ENCODE measurements around the gene TEX261.
A peak's percentile ranks its signal among the peaks of the same experiment; 100 is the strongest.

TEX261 gene

DNA sequence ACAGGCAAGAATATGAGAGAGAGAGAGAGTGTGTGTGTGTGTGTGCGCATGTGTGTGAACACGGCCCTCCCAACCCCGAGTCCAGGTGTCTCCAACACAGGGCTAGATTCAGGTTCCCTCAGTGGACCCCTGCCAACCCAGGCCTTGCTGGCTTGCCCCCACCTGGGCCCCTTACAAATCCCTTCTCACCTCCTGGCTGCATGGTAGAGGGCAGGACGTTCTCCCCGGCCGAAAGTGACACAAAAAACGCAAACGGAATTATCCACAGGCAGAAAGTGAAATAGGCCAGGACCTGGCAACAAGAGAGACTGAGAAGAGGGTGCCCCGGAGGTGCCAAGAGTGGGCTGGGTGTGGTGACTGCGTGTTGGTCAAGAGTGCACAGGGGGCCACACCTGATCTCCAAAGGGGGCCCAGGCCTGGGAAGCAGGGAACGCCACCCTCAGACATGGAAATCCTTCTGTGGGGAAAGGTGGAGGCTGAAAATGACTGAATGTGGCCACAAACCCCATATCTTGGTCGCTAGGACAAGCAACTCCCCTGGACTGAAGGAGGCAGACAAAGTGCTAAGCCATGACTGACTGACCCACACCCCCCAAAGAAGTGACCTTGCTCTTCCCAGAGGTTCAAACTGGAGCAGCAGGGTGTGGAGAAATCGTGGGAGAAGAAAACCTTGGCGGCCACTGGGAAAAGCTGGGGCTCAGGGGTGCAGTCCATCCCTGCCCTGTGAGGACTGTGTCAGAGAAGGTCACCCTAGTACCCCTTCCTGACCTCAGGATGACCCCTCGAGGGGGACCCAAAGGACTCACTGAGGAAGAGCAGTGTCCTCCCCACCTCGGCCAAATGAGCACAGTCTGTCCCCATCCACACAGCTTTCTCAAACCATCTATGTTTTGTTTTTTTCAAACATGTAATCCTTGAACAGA lies 5.7 kb downstream of the TEX261 start:
- no peak for ATAC-seq
- Mint-ChIP-seq H3K27ac (no peak overlapping the region), H3K4me3 (no peak overlapping the region), H3K4me1 (peaks cover 44% of the 10 kb centered on the region), H3K27me3 (no peaks in the 10 kb centered on the region), H3K36me3 (peaks cover 43% of the 10 kb centered on the region), H3K9me3 (no peaks in the 10 kb centered on the region)

DNA sequence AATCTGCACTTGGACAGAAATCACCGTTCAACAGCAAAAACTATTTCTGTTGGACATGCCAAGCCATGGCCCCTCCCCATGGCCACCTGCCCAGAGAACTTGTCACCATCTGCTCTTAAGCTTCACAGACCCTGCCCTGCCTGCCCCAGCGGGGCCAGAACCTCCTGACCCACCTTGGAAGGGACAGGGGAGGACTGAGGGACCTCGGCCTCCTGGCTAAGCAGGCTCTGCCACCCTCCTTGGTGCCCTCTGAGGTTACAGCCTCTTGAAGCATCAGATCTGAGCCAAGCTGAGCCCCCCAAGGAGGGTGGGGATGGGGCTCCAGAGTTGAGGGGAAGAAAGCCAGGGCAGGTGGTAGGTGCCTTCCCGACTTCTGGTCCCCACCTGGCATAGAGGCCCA lies 6.5 kb downstream of the TEX261 start:
- Mint-ChIP-seq H3K27me3 (no peaks in the 10 kb centered on the region), H3K4me1 (peaks cover 36% of the 10 kb centered on the region), H3K27ac (no peak overlapping the region), H3K36me3 (peaks cover 44% of the 10 kb centered on the region), H3K9me3 (no peaks in the 10 kb centered on the region), H3K4me3 (no peak overlapping the region)
- ATAC-seq = no peak

DNA sequence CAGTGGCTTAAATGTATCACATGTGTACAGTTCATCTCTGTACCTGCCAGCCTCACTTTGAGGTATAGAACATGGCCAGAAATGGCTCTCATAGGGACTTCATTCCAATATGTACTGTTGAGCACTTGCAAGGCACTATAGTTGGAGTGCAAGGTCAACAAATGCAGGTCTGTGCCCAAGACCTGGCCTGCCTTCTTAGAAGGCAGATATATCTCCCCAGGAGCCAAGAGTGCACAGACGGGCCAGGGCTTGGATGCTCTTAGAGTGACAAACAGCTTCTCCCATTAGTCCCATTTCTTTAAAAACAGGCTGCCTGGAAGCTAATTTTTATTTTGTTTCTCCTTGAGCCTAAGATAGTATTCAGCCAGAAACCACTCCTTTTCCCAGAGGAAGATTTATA lies 7.3 kb downstream of the TEX261 start:
- Mint-ChIP-seq H3K4me3 (no peak overlapping the region), H3K36me3 (peaks cover 48% of the 10 kb centered on the region), H3K4me1 (peaks cover 31% of the 10 kb centered on the region), H3K27ac (no peak overlapping the region), H3K9me3 (no peaks in the 10 kb centered on the region), H3K27me3 (no peaks in the 10 kb centered on the region)
- ATAC-seq = no peak

DNA sequence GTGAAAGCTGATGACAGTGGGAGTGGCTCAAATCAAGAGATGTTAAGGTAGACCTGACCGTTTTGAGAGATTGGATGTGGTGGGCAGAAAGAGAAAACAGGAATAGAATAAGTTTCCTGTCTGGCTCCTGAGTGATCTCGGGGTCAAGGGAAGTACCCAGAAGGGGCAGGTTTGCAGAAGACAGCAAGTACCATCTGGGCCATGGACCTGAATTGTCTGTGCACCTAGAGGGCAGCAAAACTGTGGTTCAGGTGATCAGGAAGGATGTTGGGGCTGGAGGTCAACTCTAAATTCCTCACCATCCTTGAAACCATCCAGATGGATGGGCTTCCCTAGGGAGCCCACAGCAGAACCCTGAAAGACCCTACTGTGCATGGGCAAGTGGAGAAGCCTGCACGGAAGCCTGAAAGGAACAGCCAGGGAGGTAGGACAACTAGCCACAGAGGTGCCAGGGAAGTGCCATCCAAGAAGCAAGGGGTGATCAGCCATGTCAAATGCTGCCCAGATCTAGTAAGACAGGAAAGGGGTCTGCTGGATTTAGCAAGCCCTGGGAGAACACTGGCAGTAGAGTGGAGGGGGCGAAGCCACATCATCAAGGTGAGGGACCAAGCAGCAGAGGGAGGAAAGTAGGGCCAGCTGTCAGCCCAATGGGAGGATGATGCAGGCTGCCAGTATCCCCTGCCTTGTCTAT lies 8.0 kb downstream of the TEX261 start:
- Mint-ChIP-seq H3K4me1 (peaks cover 28% of the 10 kb centered on the region), H3K27ac (peak overlapping the region; percentile 30), H3K9me3 (no peaks in the 10 kb centered on the region), H3K36me3 (peaks cover 46% of the 10 kb centered on the region), H3K4me3 (no peak overlapping the region), H3K27me3 (no peaks in the 10 kb centered on the region)
- no peak for ATAC-seq

GRCh38 chr2:70985956-70986355 lies 8.7 kb downstream of the TEX261 start:
- no peak overlapping the region for H3K4me3 Mint-ChIP-seq
- H3K27ac Mint-ChIP-seq = peak overlapping the region; percentile 30
- no peaks in the 10 kb centered on the region for H3K27me3 Mint-ChIP-seq
- no peaks in the 10 kb centered on the region for H3K9me3 Mint-ChIP-seq
- H3K4me1 Mint-ChIP-seq = peaks cover 21% of the 10 kb centered on the region
- H3K36me3 Mint-ChIP-seq = peaks cover 40% of the 10 kb centered on the region
- no peak for ATAC-seq

DNA sequence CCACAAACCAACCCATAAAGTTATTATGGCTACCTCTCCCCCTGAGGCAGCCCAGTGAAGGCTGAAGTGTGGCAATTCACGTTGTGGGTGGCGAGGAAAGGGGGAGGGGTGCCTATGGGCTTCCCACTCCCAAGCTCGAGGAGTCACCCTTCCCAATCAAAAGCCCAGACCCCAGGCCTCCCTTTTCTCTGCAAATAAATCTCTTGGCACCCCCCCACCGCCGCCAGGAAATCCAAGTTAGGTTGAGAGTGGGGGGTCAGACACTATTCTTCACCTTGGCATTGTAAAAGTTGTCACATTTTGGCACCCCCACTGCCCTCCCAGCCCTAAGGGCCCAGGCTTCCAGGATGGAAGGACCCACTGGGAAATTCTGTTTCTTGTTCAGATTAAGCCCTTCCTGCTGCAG lies 9.4 kb downstream of the TEX261 start:
- Mint-ChIP-seq H3K27me3 (no peaks in the 10 kb centered on the region), H3K9me3 (no peaks in the 10 kb centered on the region), H3K4me1 (peaks cover 21% of the 10 kb centered on the region), H3K4me3 (no peak overlapping the region), H3K36me3 (peaks cover 35% of the 10 kb centered on the region), H3K27ac (no peak overlapping the region)
- ATAC-seq = no peak

GRCh38 chr2:70984576-70985282 lies 9.9 kb downstream of the TEX261 start:
- Mint-ChIP-seq H3K27me3 (no peaks in the 10 kb centered on the region), H3K4me1 (peaks cover 21% of the 10 kb centered on the region), H3K4me3 (no peak overlapping the region), H3K36me3 (peaks cover 34% of the 10 kb centered on the region), H3K27ac (peak overlapping the region; percentile 43), H3K9me3 (no peaks in the 10 kb centered on the region)
- ATAC-seq = peak; percentile 91

DNA sequence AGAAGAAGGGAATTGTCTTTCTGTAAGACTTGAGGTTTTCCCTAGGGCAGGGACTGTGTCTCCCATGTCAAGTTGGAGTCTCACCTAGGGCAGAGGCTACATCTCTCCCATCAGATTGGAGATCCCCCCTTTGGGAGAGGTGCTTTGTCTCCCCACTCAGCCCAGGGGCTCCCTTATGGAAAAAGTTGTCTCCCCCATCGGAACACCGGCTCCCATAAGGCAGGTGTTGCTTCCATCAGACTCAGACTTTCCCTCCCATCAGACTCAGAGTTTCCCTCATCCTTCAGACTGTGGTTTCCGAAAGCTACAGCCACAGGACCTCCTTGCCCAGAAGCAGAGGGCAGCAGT lies 10.5 kb downstream of the TEX261 start:
- Mint-ChIP-seq H3K4me1 (peaks cover 21% of the 10 kb centered on the region), H3K9me3 (no peaks in the 10 kb centered on the region), H3K27ac (peak overlapping the region; percentile 43), H3K4me3 (no peak overlapping the region), H3K27me3 (no peaks in the 10 kb centered on the region), H3K36me3 (peaks cover 34% of the 10 kb centered on the region)
- ATAC-seq = no peak

- Mint-ChIP-seq H3K36me3 (peaks cover 30% of the 10 kb centered on the region), H3K27me3 (no peaks in the 10 kb centered on the region), H3K4me1 (peaks cover 21% of the 10 kb centered on the region)
These were observed 11.0 kb downstream of the TEX261 start for GRCh38 chr2:70983506-70984227.

GRCh38 chr2:70982971-70983370 lies 11.7 kb downstream of the TEX261 start:
- H3K36me3 Mint-ChIP-seq = peaks cover 25% of the 10 kb centered on the region
- no peaks in the 10 kb centered on the region for H3K9me3 Mint-ChIP-seq
- H3K4me1 Mint-ChIP-seq = peaks cover 26% of the 10 kb centered on the region
- H3K4me3 Mint-ChIP-seq = no peak overlapping the region
- no peaks in the 10 kb centered on the region for H3K27me3 Mint-ChIP-seq
- no peak overlapping the region for H3K27ac Mint-ChIP-seq
- no peak for ATAC-seq

More at GRCh38 chr2:70983506-70984227, 11.0 kb downstream of the TEX261 start:
- no peak overlapping the region for H3K4me3 Mint-ChIP-seq
- ATAC-seq = no peak
- no peak overlapping the region for H3K27ac Mint-ChIP-seq
- no peaks in the 10 kb centered on the region for H3K9me3 Mint-ChIP-seq

- no peak for ATAC-seq
- Mint-ChIP-seq H3K4me1 (peaks cover 34% of the 10 kb centered on the region), H3K36me3 (peaks cover 20% of the 10 kb centered on the region), H3K4me3 (no peak overlapping the region), H3K27me3 (no peaks in the 10 kb centered on the region), H3K9me3 (no peaks in the 10 kb centered on the region), H3K27ac (no peak overlapping the region)
These were observed 12.5 kb downstream of the TEX261 start for GRCh38 chr2:70981866-70982810.

DNA sequence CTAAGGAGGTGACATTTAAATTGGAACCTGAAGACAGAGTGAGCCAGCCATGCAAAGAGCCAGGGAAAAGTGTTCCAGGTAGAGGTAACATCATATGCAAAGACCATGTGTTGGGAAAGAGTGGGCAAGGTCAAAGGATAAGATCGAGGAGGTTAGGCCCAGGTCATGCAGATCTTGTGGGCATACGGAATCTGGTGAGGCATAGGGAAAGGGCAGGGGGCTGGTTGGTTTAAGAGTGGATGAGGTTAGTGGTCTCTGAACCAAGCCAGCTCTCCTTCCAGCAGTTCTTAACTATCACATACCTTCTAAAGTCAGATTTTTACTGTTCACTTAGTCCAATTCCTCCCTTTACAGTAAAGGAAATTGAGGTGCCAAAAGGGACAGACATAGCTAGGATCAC lies 13.3 kb downstream of the TEX261 start:
- Mint-ChIP-seq H3K27ac (no peak overlapping the region), H3K27me3 (no peaks in the 10 kb centered on the region), H3K4me3 (no peak overlapping the region), H3K36me3 (peaks cover 13% of the 10 kb centered on the region), H3K4me1 (peaks cover 39% of the 10 kb centered on the region), H3K9me3 (no peaks in the 10 kb centered on the region)
- no peak for ATAC-seq

DNA sequence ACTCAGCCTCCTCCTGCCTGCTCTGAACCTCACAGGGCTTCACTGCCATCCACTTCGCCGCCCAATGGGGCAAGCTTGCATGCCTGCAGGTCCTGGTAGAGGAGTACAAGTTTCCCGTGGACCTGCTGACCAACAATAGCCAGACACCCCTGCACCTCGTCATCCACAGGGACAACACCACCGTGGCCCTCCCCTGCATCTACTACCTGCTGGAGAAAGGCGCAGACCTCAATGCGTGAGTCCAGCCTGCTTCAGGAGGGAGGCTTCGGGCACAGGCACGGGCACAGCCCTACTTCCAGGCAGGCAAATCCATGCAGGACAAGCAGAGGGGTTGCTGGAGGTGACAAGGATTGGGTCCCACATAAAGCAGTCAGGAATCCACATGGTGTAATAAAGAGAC lies 15.0 kb downstream of the TEX261 start:
- Mint-ChIP-seq H3K27ac (no peak overlapping the region), H3K4me1 (peaks cover 23% of the 10 kb centered on the region), H3K4me3 (no peak overlapping the region), H3K27me3 (no peaks in the 10 kb centered on the region), H3K9me3 (no peaks in the 10 kb centered on the region), H3K36me3 (peaks cover 6% of the 10 kb centered on the region)
- no peak for ATAC-seq

- ATAC-seq = no peak
- peak overlapping the region; percentile 3 for H3K4me3 Mint-ChIP-seq
These were observed 15.5 kb downstream of the TEX261 start for GRCh38 chr2:70979180-70979488.

More at GRCh38 chr2:70979180-70979488, 15.5 kb downstream of the TEX261 start:
- Mint-ChIP-seq H3K36me3 (peaks cover 6% of the 10 kb centered on the region), H3K27ac (no peak overlapping the region), H3K9me3 (no peaks in the 10 kb centered on the region), H3K27me3 (no peaks in the 10 kb centered on the region), H3K4me1 (peaks cover 19% of the 10 kb centered on the region)
